GM18870 (cell line): ENCODE measurements around the gene AOAH.
"Not testable (repeated sequence)": the region's sequence is repeated elsewhere in the genome, so short reads cannot be mapped to it uniquely, and the experiment has no call there.

Source experiments
- ATAC-seq: cut with Tn5 transposase; IDR thresholded peaks from one replicate; pipeline ENCODE4 v1.9.1; 2021; ENCODE audit warnings: moderate library complexity; ENCODE audit not compliant: unreplicated experiment

The AOAH gene

DNA sequence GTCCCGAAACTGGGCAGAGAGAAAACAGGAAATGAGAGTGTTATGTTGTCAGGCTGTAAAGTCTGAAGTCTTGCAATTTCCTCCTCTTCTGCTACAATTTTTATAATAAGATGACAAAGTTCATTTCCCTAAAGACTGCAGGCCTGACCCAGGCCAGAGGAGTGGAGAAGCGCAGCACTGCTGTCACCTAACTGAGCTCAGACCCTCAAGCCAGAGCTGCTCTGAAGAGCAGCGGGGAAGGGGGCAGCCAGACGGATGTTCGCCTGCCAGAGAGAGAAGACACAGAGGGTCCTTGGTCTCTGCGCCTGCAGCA lies 12.6 kb upstream of the AOAH start:
- ATAC-seq, result peak; percentile 97

DNA sequence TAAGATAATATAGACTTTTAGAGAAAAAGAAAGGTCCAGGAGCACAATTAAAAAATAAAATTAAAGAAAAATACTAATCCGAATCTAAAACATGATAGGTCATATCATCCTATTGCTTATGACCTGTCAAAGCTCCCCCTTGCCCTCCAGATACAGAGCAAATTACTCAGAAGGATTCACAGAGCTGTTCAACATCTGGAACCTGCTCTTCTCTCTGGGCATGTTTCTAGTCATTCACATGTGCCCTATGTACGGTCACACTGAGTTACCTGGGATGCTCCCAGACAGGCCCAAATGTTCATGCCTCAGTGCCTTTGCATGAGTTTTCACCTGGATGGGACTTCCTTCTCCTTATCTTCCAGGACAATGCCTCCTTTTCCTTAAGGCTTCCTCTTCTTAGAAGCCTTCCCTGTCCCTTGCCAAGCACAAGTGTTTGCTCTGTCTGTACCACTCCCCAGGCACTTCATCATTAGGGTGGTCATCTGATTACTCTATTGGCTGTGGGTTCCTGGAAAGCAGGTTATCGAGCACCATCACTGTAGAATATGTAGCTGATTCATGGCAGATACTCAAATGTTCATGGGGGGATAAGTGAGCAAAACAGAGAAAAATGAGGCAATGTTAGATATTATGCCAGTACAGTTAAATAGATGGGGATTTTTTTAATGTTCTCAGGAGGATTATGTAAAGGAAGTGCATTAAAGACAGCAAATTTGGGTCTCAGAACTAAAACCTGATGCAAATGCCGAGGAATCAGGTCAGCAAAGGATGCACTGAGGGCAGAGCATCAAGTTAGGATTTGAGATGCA lies 12.0 kb upstream of the AOAH start:
- ATAC-seq, result no peak

DNA sequence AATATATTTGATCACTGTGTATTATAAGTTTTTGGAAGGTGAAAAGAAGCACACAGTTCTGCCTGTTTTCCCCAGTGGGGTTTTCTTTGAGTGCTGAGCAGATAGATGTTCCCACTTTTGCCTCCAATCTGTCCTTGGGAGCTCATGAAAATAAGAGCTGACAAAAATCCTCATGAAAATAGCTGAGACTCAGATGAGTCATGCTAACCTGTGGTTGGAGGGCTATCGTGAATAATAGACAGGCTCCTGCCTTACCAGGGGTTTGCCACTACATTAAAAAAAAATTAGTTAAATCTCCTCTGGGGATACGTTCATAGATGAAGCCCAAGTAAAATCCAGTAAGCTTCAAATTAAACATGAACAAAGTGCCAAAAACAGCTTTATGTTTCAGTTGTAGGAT lies 10.9 kb upstream of the AOAH start:
- no peak for ATAC-seq

DNA sequence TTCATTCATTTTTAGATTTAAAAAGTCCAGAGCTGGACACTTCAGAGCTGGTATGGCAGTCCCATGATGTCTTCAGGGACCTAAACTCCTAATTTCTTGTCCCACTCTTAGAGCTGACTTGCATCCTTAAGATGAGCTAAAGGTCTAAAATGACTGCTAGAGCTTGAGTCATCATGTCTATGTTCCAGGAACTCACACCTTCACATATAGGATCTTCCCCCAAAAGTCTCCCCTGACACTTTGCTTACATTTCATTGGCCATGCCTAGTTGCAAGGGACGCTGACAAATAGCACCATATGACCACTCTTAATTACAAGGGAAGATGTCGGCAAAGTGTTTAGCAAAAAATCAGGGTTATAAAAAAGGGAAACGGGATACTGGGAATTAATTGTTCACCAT lies 10.4 kb upstream of the AOAH start:
- ATAC-seq, result no peak

DNA sequence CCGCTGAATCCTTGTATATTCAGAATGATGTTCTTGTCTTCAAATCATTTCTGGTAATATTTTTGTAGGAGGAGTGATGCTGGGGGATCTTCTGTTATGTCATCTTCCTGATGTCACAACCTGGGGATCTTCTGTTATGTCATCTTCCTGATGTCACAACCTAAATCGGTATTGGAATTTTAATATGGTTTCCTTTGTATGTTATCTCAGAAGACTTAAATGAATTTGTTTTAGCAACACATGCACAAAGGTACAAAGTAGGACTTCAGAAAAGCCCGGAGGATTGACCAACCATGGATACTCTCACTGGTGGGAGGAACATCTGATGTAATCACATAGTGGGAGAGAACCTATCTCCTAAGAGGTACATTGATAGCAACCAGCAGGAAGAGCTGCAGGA lies 9.1 kb upstream of the AOAH start:
- ATAC-seq, result no peak

DNA sequence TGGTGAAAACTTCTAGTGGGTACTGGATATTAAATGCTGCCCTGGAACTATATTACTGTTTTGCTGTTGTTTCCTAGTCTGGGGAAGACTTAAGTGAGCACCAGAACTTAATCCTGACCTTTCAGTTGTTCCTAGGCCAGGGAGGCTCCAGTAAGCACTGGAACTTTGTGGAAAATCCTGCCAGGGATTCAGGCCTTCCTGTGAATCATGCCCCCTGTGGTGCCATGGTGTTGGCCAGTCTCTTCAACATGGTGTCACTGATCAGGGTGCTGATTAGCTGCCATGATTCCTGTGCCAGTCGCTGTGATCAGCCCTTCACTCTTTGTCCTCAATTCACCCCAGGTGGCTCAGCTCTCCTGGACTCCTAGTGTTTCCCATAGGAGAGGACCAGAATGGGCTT lies 8.5 kb upstream of the AOAH start:
- ATAC-seq, result no peak

DNA sequence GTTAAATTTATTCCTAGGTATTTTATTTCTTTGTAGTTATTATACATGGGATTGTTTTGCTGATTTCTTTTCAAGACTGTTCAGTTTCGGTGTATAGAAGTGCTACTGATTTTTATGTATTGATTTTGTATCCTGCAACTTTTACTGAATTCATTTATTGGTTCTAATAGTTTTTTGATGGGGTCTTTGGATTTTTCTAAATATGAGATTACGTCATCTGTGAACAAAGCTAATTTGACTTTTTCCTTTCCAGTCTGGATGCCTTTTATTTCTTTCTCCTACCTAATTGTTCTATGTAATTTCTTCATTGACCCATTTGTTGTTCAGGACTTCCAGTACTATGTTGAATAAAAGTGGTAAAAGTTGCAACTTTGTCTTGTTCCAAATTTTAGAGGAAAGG lies 5.8 kb upstream of the AOAH start:
- no peak for ATAC-seq

DNA sequence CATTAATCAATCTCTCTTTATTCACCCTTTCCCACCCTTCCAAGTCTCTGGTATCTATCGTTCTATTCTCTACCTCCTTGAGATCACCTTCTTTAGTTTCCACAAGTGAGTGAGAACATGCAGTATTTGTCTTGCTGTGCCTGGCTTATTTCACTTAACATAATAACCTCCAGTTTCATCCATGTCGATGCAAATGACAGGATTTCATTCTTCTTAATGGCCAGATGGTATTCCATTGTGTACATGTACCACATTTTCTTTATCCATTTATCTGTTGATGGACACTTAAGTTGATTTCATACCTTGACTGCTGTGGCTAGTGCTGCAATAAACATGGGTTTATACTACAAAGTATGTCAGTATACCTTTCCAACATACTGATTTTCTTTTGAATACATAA lies 3.8 kb upstream of the AOAH start:
- no peak for ATAC-seq

DNA sequence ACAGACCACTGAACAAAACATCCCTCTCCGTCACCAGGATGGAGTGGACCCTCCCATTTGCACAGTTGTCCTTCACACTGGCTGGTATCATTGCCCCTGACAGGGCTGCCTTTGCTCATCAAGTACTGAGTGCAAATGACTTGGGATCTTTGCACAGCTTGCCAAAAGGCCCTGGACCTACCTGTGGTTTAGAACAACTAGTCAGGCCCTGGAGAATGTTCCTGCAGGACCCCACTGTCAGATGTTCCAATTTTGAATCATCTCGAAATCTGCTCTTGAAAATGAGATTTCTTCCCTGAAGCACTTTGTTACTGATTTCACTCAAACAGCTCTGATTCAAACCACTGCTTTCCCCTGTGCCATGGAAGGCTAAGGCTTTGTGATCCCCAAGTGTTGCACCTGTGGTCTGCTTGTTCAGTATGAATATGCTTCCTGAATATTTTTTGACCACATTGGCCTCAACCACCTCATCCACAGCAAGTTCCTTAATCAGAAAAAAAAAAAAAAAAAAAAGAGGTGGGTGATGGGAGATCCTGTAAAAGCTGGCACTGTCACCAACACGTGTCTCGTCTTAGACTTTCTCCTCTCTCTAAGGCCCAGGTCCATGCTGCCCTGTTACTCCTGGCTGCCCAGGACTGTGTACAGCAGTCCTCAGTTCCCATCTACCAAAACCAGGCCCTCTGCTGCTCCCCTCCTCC lies 2.7 kb upstream of the AOAH start:
- no peak for ATAC-seq

DNA sequence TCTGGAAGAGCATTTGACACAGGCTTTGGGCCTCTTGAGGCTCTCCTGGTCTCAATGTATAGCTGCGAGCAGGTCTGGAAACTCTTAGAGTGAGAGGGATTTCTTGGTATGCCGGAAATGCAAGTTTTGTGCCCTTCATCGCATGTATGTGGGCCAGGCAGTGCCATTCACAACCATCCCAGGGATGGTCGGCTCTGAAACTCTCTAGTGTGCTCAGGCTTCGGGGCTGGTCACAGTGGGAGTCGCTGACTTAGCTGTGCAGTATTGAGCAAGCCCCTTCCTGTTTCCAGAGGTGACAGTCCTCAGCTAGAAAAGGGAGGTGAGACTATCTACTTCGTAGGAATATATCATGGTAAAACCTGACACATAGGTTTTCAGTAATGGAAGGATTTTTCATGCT lies 2.0 kb upstream of the AOAH start:
- ATAC-seq, result no peak

DNA sequence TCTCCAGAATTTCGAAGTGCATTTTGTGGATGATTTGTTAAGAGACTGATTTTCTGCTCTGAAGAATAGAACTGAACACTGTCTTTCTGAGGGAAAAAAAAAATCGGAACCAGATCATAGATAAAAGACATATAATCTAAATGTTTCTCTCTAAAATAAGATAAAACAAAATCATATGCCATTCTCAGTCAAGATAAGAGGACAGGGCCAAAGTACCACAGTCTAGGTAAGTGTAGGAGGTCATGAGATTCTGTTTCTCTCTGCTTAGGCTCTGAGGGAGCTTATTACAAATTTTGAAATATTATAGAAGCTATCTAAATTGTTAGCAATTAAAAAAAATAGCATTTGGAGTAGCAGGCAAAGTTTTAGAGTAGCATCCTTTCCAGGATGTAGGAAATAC lies 702 bp upstream of the AOAH start:
- ATAC-seq, result no peak

DNA sequence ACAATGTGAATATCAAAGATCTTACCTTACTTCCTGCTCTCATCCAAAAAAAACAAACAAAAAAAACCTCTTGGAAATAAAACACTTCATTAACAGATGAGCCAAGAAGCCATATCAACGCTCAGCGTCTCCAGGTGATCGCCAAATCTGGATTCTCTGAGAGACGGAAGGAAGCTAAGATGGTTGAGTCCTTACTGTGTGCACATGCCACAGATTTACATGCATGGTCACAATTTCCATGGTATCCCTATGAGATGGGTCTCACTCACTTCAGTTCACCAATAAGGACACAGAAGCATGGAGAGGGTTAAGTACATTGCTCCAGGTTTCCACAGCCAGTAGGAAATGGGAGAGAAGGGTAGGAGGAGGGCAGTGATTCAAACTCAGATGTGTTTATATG lies 1.0 kb downstream of the AOAH start:
- ATAC-seq, result no peak

DNA sequence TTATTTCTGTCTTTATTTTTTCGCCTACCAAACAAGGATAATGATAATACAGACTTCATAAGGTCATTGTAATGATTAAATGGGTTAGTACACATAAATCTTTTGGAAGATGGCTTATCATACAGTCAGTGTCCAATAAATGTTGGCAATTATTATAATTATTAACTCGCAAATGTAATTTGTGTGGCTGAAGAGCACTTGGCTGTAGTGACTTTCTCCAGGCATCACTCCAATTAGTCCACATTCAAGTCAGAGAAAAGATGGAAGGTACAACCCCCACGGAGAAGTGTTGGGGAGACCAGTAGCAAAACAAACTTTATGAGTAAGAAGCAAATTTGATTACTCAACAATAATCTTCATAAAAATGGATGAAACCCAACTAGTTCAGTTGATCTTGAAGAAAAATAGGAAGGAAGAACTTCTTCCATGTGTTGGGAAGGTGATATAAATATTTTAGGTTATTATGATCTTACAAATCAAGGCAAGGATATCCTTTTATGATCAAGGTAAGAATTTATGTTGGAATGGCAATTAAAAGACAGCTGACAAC lies 5.1 kb downstream of the AOAH start:
- ATAC-seq, result no peak

DNA sequence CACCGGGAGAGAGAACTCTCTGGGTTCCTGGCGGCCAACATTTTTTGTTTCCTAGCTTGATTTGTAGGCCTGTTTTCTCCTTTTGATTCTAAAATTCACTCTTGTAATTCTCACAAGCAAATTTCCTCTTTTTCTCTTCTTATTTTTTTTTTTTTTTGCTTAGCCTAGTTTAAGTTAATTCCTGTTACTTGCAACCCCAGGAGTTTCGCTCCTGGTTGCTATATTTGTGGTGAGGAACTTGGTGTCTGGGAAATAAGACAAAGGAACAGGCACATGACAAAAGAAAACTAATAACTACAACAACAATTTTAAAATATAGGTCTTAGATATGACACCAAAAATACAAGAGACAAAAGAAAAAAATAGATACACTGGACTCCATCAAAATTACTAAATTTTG lies 6.7 kb downstream of the AOAH start:
- ATAC-seq, result no peak

DNA sequence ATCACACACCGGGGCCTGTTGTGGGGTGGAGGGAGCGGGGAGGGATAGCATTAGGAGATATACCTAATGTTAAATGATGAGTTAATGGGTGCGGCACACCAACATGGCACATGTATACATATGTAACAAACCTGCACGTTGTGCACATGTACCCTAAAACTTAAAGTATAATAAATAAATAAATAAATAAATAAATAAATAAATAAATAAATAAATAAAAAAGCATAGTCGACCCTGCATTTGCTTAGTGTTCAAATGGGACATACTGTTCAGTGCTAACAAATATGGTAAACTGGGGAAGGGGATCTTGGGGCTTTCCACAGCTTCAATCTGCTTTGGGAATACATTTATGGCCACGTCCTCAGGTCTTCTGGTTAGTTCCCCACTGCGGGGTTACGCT lies 7.5 kb downstream of the AOAH start:
- not testable (repeated sequence) for ATAC-seq

DNA sequence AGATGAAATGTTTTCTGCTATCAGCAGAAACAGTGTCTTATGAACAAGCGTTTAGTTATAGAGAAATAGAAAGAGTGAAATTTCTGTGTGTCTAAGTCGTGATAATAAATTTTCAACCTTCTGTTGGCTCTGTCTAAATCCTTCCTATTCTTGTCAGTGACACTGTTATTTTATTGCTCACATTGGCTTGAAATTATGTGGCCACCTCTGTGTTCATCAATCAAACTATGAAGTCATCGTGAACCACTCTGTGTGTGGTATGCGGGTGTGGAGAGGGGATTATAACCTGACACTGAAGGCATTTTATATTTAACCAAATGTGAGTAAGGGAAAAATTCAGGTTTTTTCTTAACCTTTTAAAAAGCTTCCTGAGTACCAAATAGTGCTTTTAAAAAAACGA lies 12.3 kb downstream of the AOAH start:
- ATAC-seq, result no peak

DNA sequence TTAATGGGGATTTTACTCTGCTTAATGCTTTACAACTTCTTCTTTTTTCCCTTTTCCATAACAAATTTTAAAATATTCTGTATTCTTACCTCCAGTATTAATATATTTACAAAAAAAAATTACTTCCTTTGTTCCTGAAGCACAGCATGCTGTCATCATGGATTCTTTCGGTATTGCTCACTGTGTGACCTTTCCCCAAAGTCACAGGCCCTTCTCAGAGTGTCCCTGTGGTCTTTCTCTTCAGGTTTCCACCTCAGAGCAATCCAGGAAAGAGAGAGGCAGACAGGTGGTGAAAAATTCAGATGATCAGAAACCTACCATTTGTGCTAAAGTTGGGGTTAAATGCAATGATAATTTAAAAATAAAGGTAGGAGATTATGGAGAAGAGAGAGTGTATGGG lies 13.0 kb downstream of the AOAH start:
- ATAC-seq, result no peak

DNA sequence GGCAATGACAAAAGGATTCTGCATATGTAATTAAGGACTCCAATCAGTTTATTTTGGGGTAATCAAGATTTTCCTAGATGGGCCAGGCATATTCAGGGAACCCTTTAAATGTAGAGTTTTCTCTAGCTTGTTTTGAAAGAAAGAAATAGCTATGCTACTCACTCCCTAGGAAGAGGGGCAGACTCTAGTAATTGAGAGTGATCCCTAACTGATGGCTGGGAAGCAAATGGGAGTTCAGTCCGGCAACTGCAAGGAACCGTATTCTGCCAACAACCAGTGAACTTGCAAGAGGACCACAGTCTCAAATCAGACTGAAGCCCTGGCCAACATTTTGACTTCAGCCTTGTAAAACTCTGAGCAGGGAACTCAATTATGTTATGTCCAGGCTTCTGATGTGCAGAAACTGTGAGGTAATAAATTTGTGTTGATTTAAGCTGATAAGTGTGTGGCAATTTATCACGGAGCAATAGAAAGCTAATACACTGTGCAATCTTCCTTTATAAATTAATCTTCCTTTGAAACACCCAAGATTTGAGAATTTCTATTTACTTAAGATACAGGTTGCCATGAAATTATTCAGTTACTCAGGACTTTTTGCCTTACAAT lies 14.0 kb downstream of the AOAH start:
- ATAC-seq, result no peak

DNA sequence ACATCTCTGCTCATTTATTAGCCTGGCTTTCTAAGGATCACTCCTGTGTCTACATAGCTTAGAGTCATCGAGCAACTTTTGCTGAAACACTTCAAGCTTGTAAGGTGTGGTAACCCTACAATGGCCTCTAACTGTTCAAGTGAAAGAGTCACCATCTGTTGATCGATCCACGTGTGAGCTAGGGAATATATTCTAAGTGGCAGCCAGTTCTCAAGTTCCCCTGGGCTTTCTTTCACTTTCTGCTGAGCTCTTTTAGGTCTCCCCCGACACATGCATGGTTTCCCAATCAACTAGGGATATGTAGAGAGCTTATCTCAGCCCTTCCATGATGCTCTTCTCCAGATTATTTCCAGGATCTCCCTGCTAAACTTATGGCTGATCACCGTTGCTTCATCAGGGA lies 15.5 kb downstream of the AOAH start:
- ATAC-seq, result no peak

DNA sequence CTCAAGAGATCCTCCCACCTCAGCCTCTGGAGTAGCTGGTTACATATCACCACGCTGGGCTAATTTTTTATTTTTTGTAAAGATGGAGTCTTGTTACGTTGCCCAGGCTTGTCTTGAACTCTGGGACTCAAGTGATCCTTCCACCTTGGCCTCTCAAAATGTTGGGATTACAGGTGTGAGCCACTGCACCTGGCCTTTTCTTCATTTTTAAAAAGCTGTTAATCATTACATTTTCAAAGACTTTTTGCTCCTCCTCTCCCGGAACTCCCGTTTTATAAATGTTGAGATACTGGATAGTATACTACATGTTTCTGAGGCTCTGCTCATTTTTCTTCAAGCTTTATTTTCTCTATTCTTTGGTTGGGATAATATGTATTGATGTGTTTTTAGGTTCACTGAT lies 16.4 kb downstream of the AOAH start:
- ATAC-seq, result no peak

DNA sequence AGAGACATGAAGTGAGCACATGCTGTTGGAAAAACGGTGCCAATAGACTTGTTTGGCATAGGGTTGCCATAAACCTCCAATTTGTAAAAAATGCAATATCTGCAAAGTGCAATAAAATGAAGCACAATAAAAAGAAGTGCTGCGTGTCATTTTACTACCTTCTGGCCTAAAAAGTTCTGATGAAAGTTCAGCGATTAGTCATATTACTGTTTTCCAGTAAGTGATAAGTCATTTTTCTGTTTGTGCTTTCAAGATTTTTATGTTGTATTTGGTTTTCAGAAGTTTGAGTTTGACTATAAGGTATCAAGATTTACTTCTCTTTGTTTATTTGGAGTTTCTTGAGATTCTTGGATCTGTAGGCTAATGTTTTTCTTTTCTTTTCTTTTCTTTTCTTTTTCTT lies 16.8 kb downstream of the AOAH start:
- ATAC-seq, result no peak

DNA sequence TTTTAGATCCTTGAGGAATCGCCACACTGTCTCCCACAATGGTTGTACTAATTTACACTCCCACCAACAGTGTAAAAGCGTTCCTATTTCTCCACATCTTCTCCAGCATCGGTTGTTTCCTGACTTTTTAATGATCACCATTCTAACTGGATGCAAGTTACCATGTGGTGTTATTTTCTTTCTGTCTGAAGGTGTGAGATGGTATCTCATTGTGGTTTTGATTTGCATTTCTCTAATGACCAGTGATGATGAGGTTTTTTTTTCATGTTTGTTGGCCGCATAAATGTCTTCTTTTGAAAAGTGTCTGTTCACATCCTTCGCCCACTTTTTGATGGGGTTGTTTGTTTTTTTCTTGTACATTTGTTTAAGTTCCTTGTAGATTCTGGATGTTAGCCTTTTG lies 20.4 kb downstream of the AOAH start:
- not testable (repeated sequence) for ATAC-seq
